ENCODE measurements around the gene MDP1.

Gene MDP1

GRCh38 chr14:24179961-24180796, 35.7 kb downstream of the MDP1 start:
- no peak for DNase-seq

GRCh38 chr14:24179294-24179960, 36.4 kb downstream of the MDP1 start:
- DNase-seq, result peak in 1 of 2 experiments; percentile 74

DNA sequence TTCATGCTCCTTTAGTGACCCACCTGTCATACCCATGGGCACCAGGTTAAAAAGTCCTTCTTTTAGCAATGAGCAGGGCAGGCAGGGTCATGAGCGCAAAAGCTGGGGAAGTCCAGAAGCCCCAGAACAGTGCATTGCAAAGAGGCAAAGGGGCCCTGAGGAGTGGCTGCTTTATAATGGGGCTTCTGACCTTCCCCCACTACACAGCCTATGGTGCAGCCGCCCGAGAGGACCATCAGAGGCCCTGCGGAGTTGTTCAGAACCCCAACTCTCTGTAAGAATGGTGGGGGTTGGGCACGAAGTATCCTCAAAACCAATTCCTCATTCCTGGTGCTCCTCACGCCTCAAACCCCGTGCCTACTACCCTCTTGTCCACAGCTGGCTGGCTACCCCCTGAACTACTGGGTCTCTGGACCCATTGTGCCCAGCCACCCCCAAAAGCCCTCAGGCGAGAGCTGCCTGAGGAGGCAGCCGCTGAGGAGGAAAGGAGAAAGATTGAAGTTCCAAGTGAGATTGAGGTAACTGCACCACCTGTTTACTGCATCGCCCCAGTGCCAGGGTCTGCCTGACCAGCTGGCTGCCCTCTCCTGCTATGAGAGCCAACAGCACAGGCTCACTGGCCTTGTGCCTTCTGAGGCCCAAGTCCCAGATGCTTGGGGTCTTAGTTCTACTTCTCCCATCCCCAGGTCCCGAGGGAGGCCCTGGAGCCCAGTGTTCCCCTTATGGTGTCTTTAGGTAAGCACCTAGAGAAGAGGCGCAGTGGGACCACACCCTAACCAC, 37.3 kb downstream of the MDP1 start:
- peak in 1 of 2 experiments; percentile 65 for DNase-seq

GRCh38 chr14:24177891-24178290, 38.0 kb downstream of the MDP1 start:
- no peak for DNase-seq

GRCh38 chr14:24177041-24177825, 38.6 kb downstream of the MDP1 start:
- no peak for DNase-seq

GRCh38 chr14:24176599-24176998, 39.3 kb downstream of the MDP1 start:
- DNase-seq, result no peak

DNA sequence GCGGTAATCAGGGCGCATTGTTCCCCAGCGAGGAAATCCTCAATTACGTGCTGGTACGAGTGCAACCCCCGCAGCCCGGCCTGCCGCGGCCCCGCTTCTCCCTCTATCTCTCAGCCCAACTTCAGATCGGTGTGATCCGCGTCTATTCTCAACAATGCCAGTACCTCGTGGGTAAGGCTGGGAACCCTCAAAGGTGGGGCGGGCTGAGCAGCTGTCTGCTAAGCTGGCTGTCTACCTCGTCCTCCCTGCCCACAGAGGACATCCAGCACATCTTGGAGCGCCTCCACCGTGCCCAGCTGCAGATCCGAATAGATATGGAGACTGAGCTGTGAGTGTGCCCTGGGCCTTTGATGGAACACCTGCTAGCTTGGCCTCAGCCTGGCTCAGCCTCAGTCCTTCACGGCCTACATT, 43.0 kb downstream of the MDP1 start:
- DNase-seq, result peak in 1 of 2 experiments; percentile 41

DNA sequence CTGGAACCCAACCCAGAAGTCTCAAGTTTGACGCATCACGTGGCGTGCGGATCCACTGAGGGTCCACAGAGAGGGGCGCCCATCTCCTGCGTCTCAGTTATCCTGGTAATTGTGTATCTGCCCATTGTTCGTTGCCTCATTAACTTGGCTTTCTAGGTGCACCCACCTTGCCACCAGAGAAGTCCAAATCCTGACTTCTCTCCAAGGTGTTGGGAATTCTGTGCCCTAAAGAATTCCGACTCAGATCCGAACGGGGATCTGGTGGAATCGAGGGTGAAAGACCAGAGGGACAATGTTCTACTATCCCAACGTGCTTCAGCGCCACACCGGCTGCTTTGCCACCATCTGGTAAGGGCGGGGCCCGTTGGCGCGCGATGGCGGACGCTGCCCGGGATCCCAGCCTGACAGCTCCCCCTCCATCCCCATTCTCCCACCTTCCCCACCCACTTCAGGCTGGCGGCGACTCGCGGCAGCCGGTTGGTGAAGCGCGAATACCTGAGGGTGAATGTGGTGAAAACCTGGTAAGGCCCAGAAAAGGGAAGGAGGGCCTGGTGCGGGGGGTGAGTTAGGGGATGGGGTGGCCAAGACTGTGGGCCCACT, 43.5 kb downstream of the MDP1 start:
- DNase-seq, result peak; percentile 70 to 85

DNA sequence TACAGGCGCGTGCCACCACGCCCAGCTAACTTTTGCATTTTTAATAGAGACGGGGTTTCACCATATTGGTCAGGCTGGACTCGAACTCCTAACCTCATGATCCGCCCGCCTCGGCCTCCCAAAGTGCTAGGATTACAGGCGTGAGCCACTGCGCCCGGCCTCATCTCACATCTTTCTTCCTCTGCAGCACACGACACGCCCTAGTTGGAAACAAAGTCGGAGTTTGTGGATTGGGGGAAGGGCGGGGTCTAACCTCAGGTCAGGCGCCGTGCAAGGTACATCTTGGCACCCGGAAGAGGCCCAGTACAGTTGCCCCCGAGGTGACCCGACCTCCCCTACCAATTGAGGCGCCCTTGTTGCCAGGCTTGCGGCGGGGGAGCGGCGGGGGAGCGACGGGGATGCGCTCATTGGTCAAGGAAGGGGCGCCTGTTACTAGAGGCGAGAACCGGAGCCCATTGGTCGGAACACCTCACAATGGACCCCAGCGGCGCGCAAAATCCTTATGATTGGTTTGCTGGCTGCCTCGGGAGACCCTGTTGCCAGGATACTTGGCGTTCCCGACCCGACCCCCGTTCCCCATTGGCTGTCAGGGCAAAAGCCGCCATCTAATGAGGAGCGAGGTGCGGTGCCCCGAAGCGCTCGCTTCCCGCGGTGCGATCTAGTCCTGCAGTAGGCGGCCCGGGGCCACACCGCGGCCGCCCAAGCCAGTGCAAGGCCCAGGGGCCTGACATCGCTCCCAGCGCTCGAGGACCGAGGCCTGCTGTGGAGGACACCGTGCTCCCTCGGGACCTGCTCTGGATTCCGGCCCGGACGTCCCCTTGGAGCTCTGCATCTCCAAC, 44.2 kb downstream of the MDP1 start, which contains the start of gene REC8:
Gene REC8 (plus strand): TSS at position 659 of the 839 bp plus-strand sequence. CDS start 473 bp downstream, outside the sequence.
- peak; percentile 100 for DNase-seq

DNA sequence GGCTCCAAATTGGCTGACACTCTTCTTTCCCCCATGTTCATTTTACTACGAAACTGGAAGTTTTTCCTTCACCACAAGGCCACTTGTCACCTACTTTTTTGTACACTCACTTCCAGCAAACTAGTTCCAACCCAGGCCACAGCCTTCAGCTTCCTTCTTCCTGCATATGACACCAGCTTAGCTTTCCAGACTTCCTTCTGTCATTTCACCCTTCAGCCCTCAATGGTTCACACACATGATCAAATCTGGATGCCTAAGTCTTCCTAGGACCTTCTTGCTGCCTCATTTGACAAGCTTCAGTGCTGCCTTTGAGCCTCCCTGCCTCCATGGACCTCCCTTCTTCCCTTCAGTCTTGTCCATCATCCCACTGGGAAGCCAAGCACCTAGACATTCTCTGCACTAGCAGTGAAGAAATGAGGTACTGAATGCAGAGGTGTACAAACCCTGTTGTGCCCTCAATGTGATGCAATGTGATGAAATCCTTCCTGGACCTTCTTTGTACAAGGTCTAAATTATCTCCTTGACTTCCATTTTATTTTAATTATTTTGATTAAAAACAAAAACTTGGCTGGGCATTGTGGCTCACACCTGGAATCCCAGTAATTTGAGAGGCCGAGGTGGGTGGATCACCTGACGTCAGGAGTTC, 48.3 kb downstream of the MDP1 start:
- DNase-seq, result no peak

GRCh38 chr14:24165785-24166184, 50.1 kb downstream of the MDP1 start:
- no peak for DNase-seq

- DNase-seq, result no peak
Observed at GRCh38 chr14:24164518-24164991, 51.3 kb downstream of the MDP1 start.

All from NCI-H524 (cell line).